ENCODE results near the gene DAGLA.
A peak's percentile ranks its signal among the peaks of the same experiment; 100 is the strongest.

The DAGLA gene

DNA sequence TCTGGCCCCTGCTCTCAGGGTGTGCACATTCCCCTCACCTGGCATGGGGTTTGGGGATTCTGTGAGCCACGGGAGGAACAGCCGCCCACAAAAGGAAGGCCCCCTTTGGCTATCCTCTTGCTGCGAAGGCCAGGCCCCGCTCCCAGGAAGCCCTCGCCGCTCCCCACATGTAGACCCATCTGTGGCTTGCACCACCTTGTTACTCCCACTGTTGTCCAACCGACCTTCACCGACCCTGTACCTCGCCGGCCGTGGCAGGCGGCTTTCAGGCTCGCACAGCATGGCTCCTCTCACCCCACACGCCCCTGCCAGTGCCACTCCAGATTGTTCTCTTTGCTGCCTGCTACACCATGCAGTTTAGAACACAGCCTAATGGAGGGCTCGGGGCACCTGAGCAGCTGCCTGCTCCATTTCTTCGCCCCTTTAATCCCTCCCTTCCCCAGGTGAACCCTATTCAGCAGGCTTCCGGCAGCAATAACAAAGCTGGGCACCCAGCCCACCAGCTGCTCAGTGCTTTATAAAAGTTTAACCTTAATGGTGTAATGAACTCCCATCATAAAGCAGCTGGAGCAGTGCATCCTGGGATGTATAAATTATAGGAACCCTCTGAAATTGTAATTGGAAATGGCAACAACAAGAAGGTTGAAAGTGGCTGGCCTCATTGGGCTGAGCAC, 10.7 kb downstream of the DAGLA start:
- no peak for DNase-seq (ENCODE audit: low read depth)

- DNase-seq (ENCODE audit: low read depth), result no peak
Measured at GRCh38 chr11:61691380-61692156, 11.4 kb downstream of the DAGLA start.

- DNase-seq (ENCODE audit: low read depth), result no peak
Measured at GRCh38 chr11:61693922-61694601, 13.9 kb downstream of the DAGLA start.

DNA sequence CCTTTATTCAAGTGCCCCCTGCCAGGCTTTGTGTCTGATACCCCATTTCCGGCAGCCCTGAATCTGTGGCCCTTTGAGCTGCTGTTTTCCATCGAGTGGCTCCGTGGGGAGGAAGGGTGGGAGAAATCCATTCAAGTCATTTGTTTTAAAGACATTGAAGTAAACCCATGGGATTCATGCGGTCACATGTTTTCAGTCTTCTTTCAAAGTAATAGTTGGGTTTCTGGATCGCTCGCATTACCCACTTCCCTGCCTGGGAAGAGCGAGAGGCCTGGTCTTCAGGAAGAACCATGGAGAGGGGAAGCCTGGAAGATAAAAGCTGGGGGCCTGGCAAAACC, 14.4 kb downstream of the DAGLA start:
- no peak for DNase-seq (ENCODE audit: low read depth)

DNA sequence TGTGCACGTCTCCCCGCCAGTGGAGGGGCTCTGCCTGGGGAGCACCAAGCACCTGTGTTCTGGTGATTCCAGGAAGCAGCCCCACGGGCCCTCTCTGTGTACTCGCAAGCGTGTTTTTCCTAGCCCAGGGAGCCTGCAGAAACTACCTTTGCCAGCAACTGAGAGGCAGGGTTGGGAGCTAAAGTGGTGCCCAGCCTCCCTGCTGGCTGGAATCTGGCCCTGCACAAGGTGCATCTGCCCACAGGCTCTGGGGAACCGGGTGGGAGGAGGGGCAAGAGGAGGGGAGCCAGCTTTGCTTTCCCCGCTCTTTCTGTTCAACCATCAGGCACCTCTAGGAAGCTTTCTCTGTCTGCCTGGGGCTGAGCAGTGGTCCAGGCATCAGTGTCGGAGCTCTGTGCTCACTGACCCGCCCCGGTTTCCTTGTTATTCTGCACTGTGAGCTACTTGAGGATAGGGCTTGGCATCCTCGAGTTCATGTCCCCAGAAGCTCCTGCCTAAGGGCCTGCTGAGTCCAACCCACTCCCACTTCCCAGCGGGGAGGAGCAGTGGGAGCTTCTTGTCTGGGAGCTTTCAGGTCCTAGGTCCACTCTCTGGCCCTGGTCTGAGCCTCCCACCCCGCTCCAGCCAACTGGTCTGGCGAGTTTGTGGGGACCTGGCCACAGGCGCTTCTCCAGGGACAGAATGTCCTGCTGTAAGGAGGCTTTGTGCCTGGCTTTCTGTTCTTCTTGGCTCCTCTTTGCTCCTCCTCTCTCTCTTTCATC, 14.9 kb downstream of the DAGLA start:
- DNase-seq (ENCODE audit: low read depth), result no peak

DNA sequence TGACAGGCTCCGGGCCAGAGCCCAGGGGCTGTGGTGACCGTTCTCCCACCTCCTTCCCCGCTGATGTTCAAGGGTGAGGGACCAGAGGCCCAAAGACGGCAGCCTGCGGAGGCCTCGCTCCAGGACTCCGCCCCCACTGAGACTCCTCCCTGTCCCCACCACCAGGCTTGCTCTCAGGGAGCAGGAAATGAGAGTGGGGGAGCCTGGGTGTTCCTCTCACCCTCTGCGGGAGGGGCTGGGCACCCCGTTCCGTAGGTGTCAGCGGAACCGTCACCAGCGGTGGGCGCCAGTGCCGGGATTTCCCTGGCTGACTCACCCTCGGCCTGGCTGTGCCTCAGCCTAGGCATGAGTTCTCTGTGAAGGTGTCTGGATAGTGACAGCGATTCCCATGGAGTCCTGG, 15.7 kb downstream of the DAGLA start:
- DNase-seq (ENCODE audit: low read depth), result peak; percentile 93

DNA sequence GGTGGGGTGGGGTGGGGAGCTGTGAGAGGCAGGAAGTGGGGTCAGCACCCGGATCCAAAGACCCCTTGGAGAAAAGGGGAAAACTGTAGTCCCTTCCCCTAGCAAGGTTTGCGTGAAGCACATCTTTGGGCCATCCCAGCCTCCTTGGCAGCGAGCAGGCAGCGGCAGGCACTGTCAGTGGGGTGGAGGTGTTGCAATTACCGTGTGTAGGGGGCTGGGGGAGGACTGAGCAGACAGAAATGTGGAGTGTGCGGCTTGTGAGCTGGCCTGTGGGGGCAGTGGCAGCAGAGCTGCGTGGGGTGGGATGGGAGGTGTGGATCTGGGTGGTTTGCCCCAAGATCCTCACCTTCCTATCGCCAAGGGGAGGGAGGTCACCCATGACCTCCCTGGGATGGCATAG, 16.4 kb downstream of the DAGLA start:
- no peak for DNase-seq (ENCODE audit: low read depth)

GRCh38 chr11:61697078-61697502, 16.9 kb downstream of the DAGLA start:
- DNase-seq (ENCODE audit: low read depth), result peak; percentile 54

DNA sequence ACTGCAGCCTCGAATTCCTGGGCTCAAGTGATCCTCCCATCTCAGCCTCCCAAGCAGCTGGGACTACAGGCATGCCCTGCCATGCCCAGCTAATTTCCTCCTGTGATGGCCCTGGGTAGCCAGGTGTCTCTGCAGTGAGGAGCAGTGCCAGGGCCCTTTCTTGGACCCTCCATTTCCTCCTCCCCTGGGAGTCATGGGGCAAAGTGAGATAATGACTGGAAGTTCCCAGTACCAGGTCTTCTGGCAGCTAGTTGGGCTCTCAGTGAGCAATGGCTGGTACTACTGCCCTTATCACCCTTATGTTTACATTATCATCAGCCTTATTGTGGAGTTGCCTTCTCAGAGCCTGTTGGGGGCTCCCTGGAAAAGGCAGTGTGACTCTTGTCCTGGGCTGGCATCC, 17.6 kb downstream of the DAGLA start:
- DNase-seq (ENCODE audit: low read depth), result no peak

DNA sequence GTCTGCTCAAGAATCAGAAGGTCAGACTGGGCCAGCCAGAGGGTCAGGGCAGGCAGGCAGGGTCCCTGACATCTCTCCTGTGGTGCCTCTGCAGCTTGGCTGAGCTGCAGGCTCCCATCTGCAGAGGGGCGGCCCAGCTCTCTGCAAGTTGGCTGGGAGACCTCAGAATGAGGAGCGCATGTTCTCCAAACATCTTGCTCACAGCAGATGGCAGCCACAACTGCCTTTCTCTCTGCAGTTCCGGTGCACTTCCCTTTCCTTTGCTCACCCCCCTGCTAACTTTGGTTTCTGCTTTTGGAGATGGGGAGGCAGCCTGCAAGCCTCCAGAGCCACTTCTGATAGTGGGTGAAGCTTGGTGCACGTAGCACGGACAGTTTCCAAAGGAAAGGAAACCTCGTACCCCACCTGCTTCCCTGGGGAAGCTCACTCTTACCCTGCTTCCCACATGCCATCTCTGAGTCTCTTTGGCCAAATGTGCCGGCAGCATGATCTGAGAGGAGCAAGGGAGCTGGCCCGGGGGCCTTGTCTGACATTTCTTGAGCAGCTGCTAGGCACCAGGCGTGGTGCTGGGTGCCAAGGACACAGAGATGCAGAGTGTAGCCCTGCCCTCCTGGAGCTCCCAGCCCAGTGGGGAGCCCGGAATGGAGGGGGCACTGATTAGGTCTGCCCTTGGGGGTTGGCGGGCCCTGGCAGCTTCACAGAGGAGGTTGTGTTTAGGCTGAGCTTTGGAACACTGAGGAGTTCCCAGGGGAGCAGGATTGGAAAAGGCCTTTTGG, 18.2 kb downstream of the DAGLA start:
- no peak for DNase-seq (ENCODE audit: low read depth)

- no peak for DNase-seq (ENCODE audit: low read depth)
Measured at GRCh38 chr11:61699737-61700160, 19.6 kb downstream of the DAGLA start.

DNA sequence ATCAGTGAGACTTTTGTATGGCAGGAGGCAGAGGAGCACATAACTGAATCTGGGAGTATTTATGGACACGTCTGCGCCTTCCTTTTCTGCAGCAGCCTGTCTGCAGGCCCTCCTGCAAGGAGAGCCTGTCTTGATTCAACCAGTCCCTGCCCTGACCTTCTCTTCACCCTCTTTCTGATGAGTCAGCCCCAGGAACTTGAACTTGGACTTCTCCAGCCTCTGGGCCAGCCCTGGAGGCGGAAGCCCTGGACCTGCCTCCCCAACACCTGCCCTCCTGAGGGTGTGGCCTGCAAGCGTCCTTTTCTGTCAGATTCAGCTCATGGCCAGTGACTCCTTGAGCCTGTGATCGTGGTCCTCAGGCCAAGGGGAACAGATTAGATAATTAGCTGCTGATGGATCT, 20.0 kb downstream of the DAGLA start:
- peak; percentile 83 for DNase-seq (ENCODE audit: low read depth)

- DNase-seq (ENCODE audit: low read depth), result no peak
Measured at GRCh38 chr11:61700720-61701119, 20.5 kb downstream of the DAGLA start.

GRCh38 chr11:61701242-61701886, 21.2 kb downstream of the DAGLA start:
- peak; percentile 60 for DNase-seq (ENCODE audit: low read depth)

DNA sequence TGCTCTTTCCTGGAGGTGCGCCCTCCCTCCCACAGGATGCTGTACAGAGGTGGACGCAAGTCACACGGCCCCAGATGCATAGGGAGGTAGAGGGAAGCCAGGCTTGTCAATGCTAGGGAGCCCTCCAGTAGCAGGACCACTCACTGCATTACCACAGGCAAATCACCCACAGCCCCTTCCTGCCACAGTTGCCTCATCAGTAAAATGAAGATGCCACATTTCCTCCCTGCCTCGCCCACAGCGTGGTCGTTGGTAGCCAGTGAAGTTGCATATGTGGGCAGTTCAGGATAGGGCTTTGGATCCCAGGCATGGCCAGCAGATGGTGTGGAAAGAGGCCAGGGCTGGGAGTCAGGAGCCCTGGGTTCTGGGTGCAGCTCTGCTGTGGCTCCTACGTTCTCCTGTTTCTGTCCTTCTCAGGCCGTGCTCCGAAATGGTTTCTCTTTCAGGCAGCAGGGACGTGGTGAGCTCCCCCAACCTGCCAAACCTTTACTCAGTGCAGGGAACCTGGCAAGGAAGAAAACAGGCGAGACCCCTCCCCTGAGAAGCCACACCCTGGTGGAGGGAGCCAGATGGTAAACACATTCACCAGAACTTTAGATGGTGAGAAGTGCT, 22.6 kb downstream of the DAGLA start:
- no peak for DNase-seq (ENCODE audit: low read depth)

GRCh38 chr11:61704838-61705237, 24.6 kb downstream of the DAGLA start:
- DNase-seq (ENCODE audit: low read depth), result no peak

DNA sequence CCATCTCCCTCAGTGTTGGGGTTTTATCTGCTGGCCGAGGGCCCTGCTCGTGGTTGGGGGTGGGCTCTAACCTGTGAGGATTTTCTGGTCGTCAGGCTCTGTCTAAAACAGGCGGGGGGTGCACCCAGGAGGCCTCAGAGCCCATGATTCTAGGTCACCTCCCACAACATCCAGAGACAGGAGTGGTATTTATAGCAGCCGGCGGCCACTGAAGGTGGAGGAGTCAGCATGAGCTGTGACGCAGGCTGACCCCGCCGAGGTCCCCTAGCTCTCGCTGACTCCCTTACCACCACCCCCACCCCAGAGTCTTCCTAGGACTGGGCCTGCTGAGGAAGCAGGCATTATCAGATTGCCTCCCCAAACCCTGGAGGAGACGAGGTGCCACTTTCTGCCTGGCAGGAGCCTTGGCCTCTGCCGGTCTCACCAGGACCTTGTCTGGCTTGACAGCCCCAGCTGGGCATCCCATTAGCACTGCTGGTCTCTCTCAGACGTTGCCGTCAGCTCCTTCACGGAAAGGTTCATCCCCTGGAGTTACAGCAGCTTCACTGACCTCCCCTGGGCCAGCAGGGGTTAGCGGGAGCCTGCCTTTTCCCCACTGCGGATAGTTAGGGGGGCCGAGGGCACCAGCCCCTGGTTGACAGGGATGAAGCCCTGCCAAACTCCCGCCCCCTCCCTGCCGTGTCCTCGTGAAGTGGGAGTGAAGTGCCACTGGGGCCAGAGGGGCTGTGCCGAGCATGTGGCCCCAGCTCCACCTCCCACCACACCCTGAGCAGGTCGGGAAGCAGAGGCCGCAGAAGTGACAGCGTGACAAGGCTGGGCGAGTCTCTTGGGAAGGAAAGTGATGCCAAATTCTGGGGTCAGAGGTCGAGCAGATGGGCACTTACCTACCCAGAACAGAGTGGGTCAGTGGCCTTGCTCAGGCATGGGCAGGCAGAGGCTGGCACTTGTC, 26.5 kb downstream of the DAGLA start:
- DNase-seq (ENCODE audit: low read depth), result no peak

DNA sequence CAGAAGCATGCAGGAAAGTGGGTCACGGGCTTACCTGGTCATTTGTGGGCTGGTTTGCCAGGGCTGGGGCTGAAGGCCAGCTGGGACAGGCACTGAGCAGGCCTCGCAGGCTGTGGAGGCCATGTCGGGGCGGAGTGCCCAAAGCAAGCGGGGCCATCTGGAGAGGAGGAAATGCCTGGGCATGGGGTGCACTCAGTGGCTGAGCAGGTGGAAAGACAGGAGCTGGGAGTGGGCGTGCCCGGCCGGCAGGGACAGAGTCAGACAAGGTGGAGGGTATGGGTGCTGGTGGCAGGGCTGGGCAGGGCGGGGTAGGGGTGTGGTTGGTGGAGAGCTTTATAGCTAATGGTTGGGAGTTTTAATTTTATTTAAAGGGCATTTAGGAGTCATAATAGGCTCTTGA, 27.4 kb downstream of the DAGLA start:
- DNase-seq (ENCODE audit: low read depth), result no peak

DNA sequence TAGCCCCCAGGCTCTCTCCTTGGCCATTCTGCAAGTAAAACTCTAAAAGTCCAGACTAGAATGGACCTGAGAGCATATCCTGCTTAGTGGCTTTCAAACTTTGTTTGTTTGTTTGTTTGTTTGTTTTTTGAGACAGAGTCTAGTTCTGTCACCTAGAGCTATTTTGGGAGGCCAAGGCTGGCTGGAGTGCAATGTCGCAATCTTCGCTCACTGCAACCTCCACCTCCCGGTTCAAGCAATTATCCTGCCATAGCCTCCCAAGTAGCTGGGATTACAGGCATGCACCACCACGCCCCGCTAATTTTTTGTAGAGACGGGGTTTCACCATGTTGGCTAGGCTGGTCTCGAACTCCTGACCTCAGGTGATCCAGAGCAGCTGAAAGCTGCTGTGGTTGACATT, 28.9 kb downstream of the DAGLA start:
- DNase-seq (ENCODE audit: low read depth), result no peak

DNA sequence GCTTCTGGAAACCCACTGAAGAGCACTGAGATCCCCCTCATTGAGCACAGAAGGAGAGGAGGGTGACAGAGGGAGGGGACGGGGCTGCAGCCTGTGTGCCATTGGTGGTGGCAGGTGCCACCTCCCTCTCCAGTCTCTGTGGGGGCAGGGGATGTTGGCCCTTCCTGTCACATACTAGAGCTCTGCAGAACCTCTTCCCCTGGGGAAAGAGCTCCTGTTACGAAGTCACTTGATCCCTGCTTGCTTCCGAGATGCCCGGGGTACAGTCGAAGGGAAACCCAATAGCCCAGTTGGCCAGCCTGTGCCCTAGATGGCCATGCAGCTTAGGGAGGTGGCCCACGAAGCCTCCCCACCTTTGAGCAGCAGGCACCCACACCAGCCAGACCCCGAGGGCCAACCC, 29.4 kb downstream of the DAGLA start:
- DNase-seq (ENCODE audit: low read depth), result no peak

Data from ELR (cell line).